Epidermal melanocyte (primary cell): ENCODE measurements around the gene BSDC1.

Experiments
- DNase-seq: peaks from one replicate; pipeline ENCODE4 v3.0.0; 2011; ENCODE audit warnings: low spot score; ENCODE audit not compliant: insufficient read length

Gene BSDC1

GRCh38 chr1:32336963-32337675 lies 57.1 kb downstream of the BSDC1 start:
- no peak for DNase-seq

DNA sequence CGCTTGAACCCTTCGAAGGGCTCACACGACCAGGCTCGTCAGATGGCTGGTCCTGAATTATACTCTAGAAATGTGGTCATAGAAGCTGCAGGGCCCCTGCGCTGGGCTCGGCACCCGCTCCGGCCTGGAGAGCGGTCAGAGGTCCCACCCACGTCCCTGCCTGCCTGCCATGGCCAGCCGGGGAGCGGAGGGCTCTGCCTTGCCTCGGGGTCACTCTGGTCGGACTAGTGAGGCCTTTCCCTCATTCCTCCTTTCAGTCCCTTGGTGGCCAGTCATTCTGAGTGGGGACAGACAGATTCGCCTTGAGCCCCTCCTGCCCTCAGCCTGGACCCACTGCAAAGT lies 57.7 kb downstream of the BSDC1 start:
- no peak for DNase-seq

- no peak for DNase-seq
Observed at GRCh38 chr1:32335790-32336590, 58.3 kb downstream of the BSDC1 start, which contains the start of gene MARCKSL1. TSS of gene MARCKSL1 (minus strand) at chr1:32336233. CDS start at chr1:32336033, 200 bp downstream.

GRCh38 chr1:32335535-32335789 lies 58.8 kb downstream of the BSDC1 start:
- no peak for DNase-seq

DNA sequence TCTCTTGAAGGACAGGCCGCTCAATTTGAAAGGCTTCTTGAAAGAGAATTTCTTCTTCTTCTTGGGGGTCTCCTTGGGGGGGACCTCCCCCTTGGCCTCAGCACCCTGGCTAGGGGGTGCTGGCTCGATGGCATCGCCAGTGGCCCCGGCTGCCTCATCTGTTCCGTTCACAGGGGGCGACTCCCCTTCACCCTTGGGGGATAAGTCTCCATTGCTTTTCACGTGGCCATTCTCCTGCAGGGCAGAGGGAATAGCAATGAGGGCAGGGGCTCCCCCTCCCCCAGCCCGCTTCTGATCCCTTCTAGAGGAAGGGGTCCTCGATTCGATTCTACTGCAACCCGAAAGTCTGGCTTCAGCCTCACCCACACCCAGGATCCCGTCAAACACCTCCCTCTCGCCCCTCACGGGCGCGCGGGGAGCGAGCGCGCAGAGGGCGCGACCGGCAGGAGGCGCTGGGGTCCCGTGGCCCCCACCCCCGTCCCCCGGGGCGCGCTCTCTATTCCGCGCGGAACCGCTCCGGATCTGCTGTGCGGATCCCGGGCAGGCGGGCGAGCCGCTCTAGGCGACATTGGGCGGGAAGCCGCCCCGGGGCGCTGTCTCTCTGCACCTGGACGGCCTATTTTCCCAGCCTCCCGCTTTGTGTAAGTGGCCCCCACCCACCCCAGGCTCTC lies 59.2 kb downstream of the BSDC1 start:
- no peak for DNase-seq

DNA sequence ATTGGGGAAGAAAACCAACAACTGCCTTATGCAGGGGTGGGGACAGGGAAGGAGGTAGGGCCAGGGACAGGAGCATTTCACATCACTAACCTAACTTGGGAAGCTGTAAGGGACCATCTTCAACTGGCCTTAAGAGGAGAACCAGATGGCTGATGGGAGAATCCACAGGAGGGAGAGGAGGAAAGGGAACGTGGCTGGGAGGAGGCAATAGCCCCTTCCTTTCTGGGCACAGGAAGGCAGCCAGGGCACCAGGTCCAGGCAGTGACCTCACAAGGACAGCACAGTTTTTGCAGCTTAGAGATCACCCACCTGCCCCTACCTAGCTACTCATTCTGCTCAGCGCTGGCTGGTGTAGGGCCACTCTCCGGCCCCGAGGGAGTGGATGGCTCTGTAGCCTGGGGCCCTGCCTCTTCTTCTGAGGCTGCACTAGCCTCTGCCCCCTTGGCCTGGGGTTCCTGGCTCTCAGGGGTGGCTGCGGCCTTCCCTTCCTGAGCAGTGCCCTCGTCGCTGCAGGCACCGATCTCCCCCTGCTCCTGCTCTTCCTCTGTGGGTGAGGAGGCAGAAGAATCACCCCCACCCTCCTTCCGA lies 59.9 kb downstream of the BSDC1 start:
- no peak for DNase-seq

GRCh38 chr1:32333251-32333963 lies 60.8 kb downstream of the BSDC1 start:
- DNase-seq, result no peak

DNA sequence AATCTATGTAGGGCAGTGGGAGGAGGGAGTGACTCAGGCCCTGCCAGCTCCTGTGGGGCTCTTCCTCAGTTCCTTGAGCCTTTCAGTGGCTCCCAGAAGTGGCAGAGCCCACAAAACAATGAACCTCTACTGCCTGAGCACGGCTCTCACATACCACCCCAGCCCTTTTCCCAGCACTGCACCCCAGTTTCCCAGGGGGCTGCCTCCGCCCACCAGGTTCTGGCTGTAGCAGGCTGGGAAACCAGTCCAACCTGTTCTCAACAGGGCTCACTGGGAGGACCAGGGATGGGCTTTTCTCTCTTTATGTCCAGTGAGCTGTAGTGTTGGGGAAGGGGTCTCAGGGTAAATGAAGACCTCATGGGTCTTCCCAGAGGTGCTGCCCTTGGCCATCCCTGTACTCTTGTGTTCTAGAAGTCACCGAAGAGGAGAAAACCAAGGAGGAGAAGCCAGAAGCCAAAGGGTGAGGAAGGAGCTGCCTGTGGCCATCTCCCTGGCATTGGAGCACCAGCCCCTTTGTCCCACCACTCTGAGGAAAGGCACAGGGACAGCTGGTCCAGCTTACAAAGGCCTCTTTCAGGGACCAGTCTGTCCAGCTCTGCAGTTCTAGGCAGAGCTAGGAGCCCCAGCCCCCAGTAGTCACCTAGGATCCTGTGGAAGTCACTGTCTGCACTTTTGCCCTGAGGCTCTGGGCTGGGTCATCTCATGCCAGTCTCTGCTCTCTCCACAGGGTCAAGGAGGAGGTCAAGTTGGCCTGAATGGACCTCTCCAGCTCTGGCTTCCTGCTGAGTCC lies 61.8 kb downstream of the BSDC1 start:
- no peak for DNase-seq

DNA sequence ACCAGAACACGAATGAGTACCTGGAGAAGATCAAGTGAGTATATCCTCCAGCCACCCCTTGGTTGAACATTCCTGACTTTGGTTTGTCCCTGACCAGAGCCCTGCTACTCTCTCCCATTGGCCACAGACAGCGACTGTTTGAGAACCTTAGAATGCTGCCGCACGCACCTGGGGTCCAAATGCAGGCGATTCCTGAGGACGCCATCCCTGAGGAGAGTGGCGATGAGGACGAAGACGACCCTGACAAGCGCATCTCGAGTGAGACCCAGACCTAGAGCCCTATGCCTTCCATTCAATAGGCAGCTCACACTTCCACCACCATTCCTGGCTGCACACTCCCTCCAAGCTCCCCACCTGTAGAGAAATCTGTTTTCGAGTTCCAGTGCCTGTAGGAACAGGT lies 62.7 kb downstream of the BSDC1 start:
- DNase-seq, result no peak

DNA sequence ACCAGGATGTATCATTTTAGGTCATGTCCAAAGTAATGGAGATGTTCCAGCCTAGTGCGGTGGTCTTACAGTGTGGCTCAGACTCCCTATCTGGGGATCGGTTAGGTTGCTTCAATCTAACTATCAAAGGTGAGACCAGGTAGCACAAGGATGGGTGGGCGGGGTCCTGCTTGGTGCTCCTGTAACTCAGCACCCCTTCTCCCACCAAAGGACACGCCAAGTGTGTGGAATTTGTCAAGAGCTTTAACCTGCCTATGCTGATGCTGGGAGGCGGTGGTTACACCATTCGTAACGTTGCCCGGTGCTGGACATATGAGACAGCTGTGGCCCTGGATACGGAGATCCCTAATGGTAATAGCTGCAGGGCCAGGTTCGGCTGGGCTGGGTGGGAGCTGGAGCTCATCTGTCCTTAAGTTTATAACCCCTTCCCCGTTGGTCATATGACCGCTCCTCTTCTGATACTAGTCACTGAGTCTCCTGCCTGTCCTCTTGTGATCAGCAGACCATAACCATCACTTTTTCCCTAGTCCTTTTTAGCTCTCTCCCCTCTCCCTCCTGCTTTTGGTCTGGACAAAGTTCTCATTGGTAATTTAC lies 63.6 kb downstream of the BSDC1 start:
- no peak for DNase-seq

GRCh38 chr1:32329931-32330466 lies 64.2 kb downstream of the BSDC1 start:
- no peak for DNase-seq

DNA sequence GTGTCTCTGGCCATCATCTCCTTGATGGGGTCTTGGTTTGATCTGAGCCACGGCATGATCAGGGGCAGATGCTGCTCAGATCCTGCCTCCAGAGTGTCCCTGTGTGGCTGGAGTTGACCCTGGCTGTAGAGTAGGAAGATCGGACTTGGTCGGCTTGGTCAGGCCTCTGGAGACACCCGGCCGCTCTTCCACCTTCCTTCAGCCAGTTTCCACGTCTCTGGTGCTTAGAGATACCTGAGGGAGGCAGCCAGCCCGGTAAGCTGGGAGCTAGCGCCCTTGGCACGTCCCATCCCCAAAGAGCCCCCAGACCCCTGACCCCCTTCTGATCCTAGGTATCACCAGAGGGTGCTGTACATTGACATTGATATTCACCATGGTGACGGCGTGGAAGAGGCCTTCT lies 67.0 kb downstream of the BSDC1 start:
- no peak for DNase-seq

- DNase-seq, result no peak
Observed at GRCh38 chr1:32321712-32322291, 72.4 kb downstream of the BSDC1 start.

DNA sequence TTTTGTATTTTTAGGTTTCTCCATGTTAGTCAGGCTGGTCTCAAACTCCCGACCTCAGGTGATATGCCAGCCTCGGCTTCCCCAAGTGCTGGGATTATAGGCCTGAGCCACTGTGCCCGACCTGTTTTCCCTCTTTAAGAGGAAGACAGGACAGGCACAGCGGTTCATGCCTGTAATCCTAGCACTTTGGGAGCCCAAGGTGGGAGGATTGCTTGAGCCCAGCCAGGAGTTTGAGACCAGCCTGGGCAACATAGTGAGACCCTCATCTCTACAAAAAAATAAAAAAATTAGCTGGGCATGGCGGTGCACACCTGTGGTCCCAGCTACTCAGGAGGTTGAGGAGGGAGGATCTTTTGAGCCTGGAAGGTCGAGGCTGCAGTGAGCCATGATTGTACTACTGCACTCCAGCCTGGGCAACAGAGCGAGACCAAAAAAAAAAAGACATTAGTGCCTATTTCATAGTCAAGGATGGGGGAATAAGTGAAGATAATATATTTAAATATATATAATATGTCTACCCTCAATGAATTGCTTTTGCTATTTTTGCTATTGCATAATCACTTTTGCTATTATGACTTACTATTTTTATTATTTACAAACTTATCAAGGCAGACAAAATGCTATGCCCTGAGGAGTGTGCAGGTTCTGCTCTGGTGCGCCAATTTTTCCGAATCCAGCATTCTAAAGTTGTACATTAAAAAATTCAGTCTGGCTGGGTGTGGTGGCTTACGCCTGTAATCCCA lies 75.9 kb downstream of the BSDC1 start:
- DNase-seq, result no peak

- no peak for DNase-seq
Observed at GRCh38 chr1:32316903-32317277, 77.4 kb downstream of the BSDC1 start.
